Measurements from ENCODE around the gene ENTPD7. TPM values are rescaled to one million over a fixed set of nuclear protein-coding genes. Genes with fewer than 3 reads are reported as not detected.

The ENTPD7 gene
- total and polyA plus RNA-seq, 2 of the 8 experiments (the other 6 are each of a cell fraction or from before 2014, with no cell fraction given): 5.0 to 15.6 TPM

DNA sequence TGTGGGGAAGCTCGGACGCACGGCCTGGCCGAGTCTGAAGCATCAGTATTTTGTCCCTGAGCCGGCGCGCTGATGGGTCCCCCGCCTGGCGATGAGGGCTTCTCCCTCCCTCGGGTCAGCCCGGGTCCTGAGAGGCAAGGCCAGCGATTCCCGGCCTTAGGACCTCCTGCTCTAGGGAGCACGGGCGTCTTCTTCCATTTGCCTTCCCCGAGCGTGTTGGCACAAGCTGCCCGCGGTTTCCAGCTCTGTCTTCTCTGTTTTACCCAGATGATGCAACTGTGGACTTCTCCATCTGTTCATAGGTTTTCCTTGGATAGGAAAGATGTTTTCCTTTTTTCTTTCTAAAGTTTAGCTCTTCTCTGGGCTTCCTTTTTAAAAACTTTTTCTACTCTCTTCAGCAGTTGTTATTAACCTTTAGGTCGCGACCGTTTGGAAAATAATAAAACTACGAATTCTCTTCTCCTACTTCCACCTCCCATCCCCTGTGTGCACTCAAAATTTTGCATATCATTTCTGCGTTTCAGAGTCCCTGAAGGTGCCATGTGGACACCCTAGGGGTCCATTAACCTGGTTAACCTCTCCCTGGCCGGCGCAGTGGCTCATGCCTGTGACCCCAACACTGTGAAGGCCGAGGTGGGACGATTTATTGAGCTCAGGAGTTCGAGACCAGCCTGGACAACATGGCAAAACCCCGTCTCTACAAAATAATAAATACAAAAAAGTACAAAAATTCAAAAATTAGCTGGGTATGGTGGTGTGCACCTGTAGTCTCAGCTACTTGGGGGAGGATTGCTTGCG lies 37.7 kb upstream of the ENTPD7 start (continued):
- no peak for TF ChIP-seq YY1 (IDR thresholded peaks at IDR 0.05; ENCODE audit: low read depth, low read length)
